Gastroesophageal sphincter (tissue), 3 donors: ENCODE data around the gene UBE2L6.

Experiments used
- CTCF ChIP-seq, 4 experiments: fragments of 200-600 bp in 2 of 4; fragments of 450-650 bp in 2 of 4; sonication (generic) in 1 of 4; IDR thresholded peaks; one replicate each; pipeline ENCODE4 v1.5.1; 2017 to 2019; ENCODE audit warnings: antibody characterized with exemption in 4 of 4, mild to moderate bottlenecking in 2 of 4, moderate library complexity in 2 of 4
- POLR2A ChIP-seq, 2 donors: fragments of 450-650 bp; IDR thresholded peaks; one replicate each; pipeline ENCODE4 v1.6.1; 2017; ENCODE audit warnings: antibody characterized with exemption in 2 of 2, mild to moderate bottlenecking in 2 of 2, moderate library complexity in 1 of 2
- POLR2AphosphoS5 ChIP-seq: sonication (generic); formaldehyde crosslinking; IDR thresholded peaks from one replicate; pipeline ENCODE4 v1.6.1; 2017; ENCODE audit warnings: antibody characterized with exemption

GRCh38 chr11:57584341-57584740, 16.9 kb upstream of the UBE2L6 start:
- no peak for TF ChIP-seq CTCF (IDR thresholded peaks at IDR 0.05)
- TF ChIP-seq POLR2AphosphoS5, result no peak
- no peak for TF ChIP-seq POLR2A (IDR thresholded peaks at IDR 0.05)
